GM12892 (cell line): ENCODE results near the gene GMFB. TPM values are rescaled to one million over a fixed set of nuclear protein-coding genes. Genes with fewer than 3 reads are reported as not detected.
A peak's percentile ranks its signal among the peaks of the same experiment; 100 is the strongest.

Experiments
- DNase-seq: peaks from one replicate; pipeline ENCODE4 v3.0.0; 2011; ENCODE audit not compliant: insufficient read length
- FAIRE-seq: peaks from 2 replicates; lab custom pipeline; 2011; peaks lifted over from hg19 to GRCh38; lab: Jason Lieb, UNC
- POLR2A ChIP-seq: IDR thresholded peaks from 2 replicates; pipeline ENCODE4 v1.6.1; 2011; ENCODE audit warnings: low read depth, low read length, control low read depth
- POLR2AphosphoS5 ChIP-seq: IDR thresholded peaks from 2 replicates; pipeline ENCODE4 v1.6.1; 2011; ENCODE audit warnings: low read depth, low read length, control low read depth
- TAF1 ChIP-seq: IDR thresholded peaks from 2 replicates; pipeline ENCODE4 v1.6.1; 2011; ENCODE audit warnings: low read depth, mild to moderate bottlenecking, control low read depth, low read length, borderline replicate concordance
- polyA plus RNA-seq: library from polyadenylated mRNA; unstranded; fragments of >200 nt; gene quantifications from one replicate; pipeline ENCODE4 v1.2.1, GENCODE V29; 2012; ENCODE audit warnings: missing spikeins, inconsistent platforms; ENCODE audit not compliant: missing spikeins

The GMFB gene
- polyA plus RNA-seq: 30.9 TPM

DNA sequence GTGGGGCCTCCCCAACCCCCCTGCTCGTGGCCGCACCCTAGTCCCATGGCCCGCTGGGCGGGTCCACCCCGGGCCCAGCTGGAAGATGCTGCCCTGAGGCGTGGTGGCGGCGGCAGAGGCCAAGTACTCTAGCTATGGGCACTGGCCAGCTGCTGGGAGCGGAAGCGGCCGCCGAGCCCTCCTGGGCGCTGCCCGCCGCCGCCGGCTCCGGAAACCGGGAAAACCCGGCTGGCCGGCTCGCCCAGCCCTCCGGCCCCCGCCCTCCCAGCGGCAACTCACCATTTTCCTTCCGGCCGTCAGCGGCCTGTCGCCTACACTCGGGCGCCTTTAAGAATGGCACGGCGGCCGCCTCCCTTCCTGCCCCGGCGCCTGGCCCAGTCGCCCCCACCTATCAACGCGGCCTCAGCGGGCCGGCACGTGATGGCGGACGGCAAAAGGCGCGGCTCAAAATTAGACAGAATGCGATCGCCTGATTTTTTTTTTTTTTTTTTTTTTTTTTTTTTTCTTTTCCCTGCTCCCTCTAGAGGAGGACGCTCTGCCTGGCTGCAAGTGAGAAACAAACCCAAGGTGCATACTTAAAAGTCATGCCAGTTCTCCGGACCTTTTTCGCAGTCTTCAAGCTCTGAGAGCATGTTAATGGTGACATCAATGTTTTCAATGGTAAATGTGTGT lies at the start of gene GMFB:
Gene GMFB, minus strand, starts transcription at position 335 of the 672 bp plus-strand sequence. Its CDS starts 53 bp downstream, at position 282.
- peak; percentile 64 for TF ChIP-seq POLR2AphosphoS5
- 0 out of 2 replicates have a peak, but pooled peaks have one; percentile 25 for TF ChIP-seq TAF1
- TF ChIP-seq POLR2A: peak; percentile 84
- FAIRE-seq: peak; percentile 84
- peak; percentile 86 for DNase-seq

DNA sequence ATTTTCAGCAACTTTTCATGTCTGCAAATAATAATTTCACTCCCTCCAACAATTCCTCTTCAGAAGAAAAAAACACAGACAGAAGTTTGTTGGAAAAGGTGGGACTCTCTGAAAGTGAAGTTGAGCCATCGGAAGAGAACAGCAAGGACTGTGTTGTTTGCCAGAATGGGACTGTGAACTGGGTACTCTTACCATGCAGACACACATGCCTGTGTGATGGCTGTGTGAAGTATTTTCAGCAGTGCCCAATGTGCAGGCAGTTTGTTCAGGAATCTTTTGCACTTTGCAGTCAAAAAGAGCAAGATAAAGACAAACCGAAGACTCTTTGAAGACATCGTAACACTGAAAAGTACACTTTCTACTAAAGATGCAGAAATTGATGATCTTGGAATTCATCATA lies 49.3 kb upstream of the GMFB start:
- peak; percentile 5 for FAIRE-seq
- no peak for DNase-seq
- TF ChIP-seq TAF1 (no peak), POLR2A (no peak), POLR2AphosphoS5 (no peak)

DNA sequence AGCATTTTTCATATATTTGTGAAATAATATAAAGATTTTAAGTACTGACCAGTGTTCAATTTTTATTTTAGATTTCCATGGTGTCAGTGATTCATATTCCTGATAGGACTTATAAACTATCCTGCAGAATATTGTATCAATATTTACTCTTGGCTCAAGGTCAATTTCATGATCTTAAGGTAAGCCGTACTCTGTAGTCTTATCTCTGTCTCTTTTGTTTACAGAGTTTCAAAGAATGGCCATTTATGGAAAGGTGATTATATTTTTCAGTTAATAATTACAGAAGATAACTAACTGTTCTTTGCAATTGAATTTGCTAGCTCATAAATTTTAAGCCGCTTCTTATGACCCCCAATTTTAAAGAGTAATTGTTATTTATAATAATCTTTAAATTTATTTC lies 48.9 kb upstream of the GMFB start:
- no peak for DNase-seq
- FAIRE-seq: no peak
- TF ChIP-seq TAF1 (no peak), POLR2AphosphoS5 (no peak), POLR2A (no peak)

DNA sequence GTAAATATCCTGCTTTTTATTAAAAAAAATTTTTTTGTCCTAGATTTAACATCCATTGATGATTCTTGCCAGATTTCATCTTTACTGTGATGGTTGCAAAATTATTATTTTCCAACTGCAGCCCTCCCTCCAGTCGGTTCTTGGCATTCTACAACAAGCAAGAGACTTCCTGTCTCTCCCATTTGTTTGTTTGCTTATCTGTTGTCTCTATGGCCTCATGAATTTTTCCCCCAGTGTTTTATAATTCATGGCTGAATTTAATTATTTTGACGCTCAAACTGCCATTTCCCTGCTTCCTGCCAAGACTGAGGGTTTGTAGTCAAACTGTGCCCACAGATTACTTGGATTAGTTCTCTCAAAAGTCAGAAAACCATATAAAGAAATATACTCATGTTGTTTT lies 46.9 kb upstream of the GMFB start:
- FAIRE-seq (no peak), DNase-seq (no peak)
- no peak for TF ChIP-seq POLR2AphosphoS5

DNA sequence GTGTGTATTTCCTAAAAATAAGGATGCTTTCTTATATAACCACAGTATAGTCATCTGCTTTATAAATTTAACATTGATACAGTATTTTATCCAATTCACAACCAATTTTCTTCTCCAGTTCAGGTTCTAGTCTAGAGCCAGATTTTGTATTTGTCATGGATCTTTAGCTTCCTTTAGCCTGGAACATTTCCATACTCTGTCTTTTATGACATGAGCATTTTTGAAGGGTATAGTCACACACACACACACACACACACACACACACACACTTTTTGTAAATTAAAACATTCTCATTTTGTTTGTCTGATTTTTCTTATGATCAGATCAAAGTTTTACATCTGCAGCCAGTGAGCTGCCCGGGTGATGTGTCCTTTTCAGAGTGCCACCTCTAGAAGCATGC lies 46.3 kb upstream of the GMFB start:
- no peak for DNase-seq
- no peak for FAIRE-seq
- TF ChIP-seq POLR2A: no peak
- no peak for TF ChIP-seq POLR2AphosphoS5
- no peak for TF ChIP-seq TAF1

DNA sequence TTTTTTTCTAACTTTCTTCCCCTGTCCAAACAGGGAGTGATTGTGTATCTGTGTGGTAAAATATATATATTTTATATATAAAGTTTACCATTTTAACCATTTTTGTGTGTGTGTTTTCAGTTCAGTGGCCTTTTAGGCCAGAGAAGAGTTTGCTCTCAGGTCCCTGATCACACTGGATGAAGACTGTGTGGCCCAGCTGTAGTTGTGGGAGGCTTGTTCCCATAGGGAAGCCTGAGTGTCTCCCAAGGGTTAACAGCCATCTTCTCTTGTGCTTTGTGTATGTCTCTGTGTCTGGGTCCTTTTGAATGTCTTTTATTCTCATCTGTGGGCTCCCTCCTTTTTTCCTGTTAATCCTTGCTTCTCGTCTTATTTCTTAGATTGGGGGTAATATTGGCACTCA lies 44.3 kb upstream of the GMFB start:
- TF ChIP-seq TAF1: no peak
- TF ChIP-seq POLR2A: no peak
- no peak for TF ChIP-seq POLR2AphosphoS5
- no peak for FAIRE-seq
- no peak for DNase-seq

DNA sequence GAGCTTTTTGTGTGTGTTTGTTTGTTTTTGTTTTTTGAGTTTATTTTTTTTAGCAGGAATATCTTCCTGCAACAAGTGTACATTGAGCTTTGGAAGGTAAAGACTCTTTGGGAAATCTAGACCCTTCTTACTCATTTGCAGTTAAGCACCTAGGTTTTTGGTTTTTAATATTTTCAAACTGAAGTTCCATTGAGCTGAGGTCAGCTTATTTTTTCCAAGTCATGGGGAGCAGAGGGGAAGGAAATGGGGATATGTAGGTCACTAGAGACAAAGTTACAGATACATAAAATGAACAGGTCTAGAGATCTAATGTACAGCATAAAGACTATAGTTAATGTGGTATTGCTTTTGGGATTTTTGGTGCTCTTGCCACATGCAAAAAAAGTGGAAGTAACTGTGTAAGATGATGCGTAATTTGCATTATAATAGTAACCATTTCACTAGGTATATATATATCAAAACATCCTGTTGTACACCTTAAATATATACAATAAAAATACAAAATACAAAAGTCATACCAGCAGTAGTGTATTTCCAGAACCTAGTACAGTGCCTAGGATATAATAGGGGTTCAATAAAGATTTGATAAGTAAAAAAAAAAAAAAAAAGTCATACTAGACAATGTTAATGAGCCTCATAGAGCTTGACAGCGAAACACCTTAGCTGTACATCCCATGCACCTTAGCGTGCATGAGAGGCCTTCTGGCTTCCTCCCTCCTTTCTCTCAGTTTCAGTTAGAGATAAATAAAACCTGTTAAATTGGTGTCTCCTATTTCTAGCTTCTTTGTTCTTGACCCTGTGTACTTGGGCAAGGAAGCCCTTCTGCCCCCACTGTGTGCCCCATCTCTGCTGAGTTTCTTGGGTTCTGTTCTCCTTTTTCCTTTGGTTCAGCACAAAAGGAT lies 43.6 kb upstream of the GMFB start:
- DNase-seq (no peak), FAIRE-seq (peak; percentile 65)
- no peak for TF ChIP-seq POLR2A
- peak; percentile 25; the same call in 1 of the 2 replicates for TF ChIP-seq POLR2AphosphoS5

DNA sequence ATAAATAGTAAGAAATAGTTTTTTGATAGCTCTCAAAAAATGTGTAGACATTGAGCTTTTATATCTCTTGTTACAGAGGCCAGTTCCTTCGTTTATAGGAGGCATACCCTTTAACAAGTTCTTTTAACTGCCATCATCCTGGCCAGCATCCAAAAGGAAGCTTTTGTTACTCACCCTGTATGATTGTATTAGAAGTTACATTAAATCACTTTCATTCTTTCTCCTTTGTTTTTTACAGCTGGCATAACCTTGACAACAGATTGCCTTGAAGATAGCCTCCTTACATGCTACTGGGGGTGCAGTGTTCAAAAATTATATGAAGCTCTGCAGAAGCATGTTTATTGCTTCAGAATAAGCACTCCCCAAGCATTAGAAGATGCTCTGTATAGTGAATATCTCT lies 41.0 kb upstream of the GMFB start:
- no peak for TF ChIP-seq TAF1
- TF ChIP-seq POLR2AphosphoS5: no peak
- no peak for TF ChIP-seq POLR2A
- DNase-seq: no peak
- no peak for FAIRE-seq

DNA sequence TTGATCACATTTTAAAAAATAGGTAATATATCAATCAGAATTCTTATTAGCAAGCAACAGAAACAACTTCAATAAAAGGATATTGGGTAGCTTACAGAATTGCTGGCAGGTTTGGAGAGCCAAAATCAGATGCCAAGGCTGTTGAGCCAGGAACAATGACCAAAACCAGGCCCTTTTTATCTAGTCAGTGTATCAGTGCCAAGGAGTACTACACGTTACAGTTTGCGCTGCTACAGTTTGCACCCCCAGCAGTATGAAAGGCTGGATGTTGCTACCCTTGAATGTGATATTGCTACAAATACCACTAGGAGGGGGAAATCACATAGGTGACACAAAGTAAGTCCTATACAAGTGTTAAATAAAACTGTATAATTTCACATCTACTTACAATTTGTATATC lies 40.2 kb upstream of the GMFB start:
- FAIRE-seq (no peak), DNase-seq (no peak)
- TF ChIP-seq POLR2AphosphoS5 (no peak), POLR2A (no peak), TAF1 (no peak)

DNA sequence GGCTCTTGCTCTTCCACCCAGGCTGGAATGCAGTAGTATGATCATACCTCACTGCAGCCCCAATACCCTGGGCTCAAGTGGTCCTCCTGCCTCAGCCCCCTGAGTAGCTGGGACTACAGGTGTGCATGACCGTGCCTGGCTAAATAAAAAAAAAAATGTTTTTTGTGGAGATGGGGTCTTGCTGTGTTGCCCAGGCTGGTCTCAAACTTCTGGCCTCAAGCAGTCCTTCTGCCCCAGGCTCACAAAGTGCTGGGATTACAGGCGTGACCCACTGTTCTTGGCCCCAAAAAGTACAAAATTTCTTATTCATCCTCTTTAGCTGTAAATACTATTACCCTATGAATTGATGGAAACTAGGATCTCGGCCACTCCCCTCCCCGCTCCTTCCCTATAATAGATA lies 35.6 kb upstream of the GMFB start:
- DNase-seq: no peak
- TF ChIP-seq POLR2A (no peak), TAF1 (no peak), POLR2AphosphoS5 (no peak)
- no peak for FAIRE-seq

DNA sequence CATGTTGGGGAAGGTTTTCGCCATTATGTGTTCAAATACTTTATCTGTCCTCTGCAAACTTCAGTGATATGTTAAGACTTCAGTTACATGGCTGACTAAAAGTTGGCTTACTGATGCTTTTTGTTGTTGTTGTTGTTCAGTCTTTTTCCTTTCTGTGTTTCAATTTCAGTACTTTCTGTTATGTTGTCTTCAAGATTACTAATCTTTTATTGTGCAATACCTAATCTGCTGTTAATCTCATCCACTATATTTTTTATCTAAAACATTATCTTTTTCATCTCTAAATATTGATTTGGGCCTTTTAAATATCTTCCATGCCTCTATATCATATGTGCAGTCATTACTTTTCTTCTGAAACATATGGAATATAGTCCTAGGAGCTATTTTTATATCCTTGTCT lies 27.9 kb upstream of the GMFB start:
- TF ChIP-seq POLR2A: no peak
- TF ChIP-seq TAF1: no peak
- TF ChIP-seq POLR2AphosphoS5: no peak
- FAIRE-seq (no peak), DNase-seq (no peak)

DNA sequence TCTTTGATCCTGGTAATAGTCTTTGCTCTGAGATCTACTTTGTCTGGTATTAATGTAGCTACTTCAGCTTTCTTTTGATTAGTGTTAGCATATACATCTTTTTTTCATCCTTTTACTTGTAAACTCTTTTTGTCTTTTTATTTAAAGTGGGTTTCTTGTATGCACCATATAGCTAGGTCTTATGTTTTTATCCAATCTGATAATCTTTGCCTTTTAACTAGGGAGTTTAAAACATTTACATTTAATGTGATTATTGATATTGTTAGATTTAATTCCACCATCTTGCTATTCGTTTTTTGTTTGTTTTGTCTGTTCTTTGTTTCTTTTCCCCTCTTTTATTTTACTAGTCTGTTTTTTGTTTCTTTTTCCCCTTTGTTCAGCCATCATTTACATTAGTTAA lies 26.9 kb upstream of the GMFB start:
- FAIRE-seq: no peak
- DNase-seq: no peak
- TF ChIP-seq TAF1 (no peak), POLR2A (no peak)

DNA sequence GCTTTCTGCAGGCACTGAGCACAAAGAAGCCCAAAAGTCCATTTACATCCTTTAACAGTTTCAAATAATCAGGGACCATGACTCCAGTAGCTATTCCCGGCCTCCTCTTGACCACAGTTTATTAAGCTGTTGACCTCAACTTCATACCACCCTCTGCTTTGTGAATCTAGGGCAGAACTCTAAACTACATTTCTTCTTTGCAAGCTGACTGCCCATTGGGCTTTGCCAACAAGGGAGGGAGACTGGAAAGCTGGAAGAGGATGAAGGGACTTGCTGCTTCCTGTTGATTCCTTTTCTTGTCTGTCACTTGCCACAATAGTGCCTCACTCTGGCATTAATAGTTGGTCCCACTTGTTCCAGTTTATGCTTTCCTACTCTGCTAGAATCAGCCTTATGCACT lies 23.6 kb upstream of the GMFB start:
- FAIRE-seq: no peak

More for the DNA sequence above, 23.6 kb upstream of the GMFB start:
- DNase-seq: no peak
- TF ChIP-seq POLR2AphosphoS5 (no peak), POLR2A (no peak), TAF1 (no peak)
